Right lung (tissue), 5 donors: Measurements from ENCODE around the gene ZNF282. TPM values are rescaled to one million over a fixed set of nuclear protein-coding genes. Genes with fewer than 3 reads are reported as not detected.
"Not testable (repeated sequence)": the region's sequence is repeated elsewhere in the genome, so short reads cannot be mapped to it uniquely, and the experiment has no call there.

Experiments
- DNase-seq, 2 donors: peaks; one replicate each; pipeline ENCODE4 v3.0.0-alpha.2; 2013
- polyA plus RNA-seq, 5 donors: library from polyadenylated mRNA; unstranded; fragments of 120-200 nt; gene quantifications; one replicate each; pipeline versions ENCODE4 v1.2.1 to v1.2.3, GENCODE V29; 2013; ENCODE audit warnings: inconsistent platforms in 1 of 5, low replicate concordance in 1 of 5; ENCODE audit not compliant: insufficient read length in 5 of 5, insufficient read depth in 1 of 5

Gene ZNF282
- polyA plus RNA-seq, 5 donors, result 20.7 to 28.5 (median 25.3) TPM

GRCh38 chr7:149223761-149224160 lies 28.4 kb downstream of the ZNF282 start:
- no peak for DNase-seq

- no peak for DNase-seq
Measured at GRCh38 chr7:149224352-149224751, 29.0 kb downstream of the ZNF282 start.

- DNase-seq, result no peak
Measured at GRCh38 chr7:149225106-149225505, 29.8 kb downstream of the ZNF282 start.

- no peak for DNase-seq
Measured at GRCh38 chr7:149225656-149226055, 30.3 kb downstream of the ZNF282 start.

GRCh38 chr7:149226366-149226765 lies 31.0 kb downstream of the ZNF282 start:
- DNase-seq, result not testable (repeated sequence)

GRCh38 chr7:149226840-149227494 lies 31.6 kb downstream of the ZNF282 start:
- no peak for DNase-seq

GRCh38 chr7:149228831-149229471 lies 33.6 kb downstream of the ZNF282 start:
- no peak for DNase-seq

- no peak for DNase-seq
Measured at GRCh38 chr7:149229526-149229925, 34.2 kb downstream of the ZNF282 start.

- no peak for DNase-seq
Measured at GRCh38 chr7:149232362-149232761, 37.0 kb downstream of the ZNF282 start.

- not testable (repeated sequence) for DNase-seq
Measured at GRCh38 chr7:149233655-149234204, 38.4 kb downstream of the ZNF282 start.

- no peak for DNase-seq
Measured at GRCh38 chr7:149237502-149237901, 42.2 kb downstream of the ZNF282 start.

GRCh38 chr7:149238051-149238450 lies 42.7 kb downstream of the ZNF282 start:
- DNase-seq, result no peak

- peak; percentile 78 for DNase-seq
Measured at GRCh38 chr7:149239345-149240143, 44.2 kb downstream of the ZNF282 start, which contains the start of gene ZNF212. Gene ZNF212, plus strand, starts transcription at chr7:149239651. Its CDS starts 128 bp downstream, at chr7:149239779.

- no peak for DNase-seq
Measured at GRCh38 chr7:149240637-149241036, 45.3 kb downstream of the ZNF282 start.

GRCh38 chr7:149241696-149242095 lies 46.4 kb downstream of the ZNF282 start:
- DNase-seq, result no peak

GRCh38 chr7:149245244-149245643 lies 49.9 kb downstream of the ZNF282 start:
- no peak for DNase-seq

GRCh38 chr7:149245744-149246143 lies 50.4 kb downstream of the ZNF282 start:
- no peak for DNase-seq

- no peak for DNase-seq
Measured at GRCh38 chr7:149248777-149249176, 53.4 kb downstream of the ZNF282 start.

GRCh38 chr7:149250151-149250550 lies 54.8 kb downstream of the ZNF282 start:
- DNase-seq, result not testable (repeated sequence)

- DNase-seq, result not testable (repeated sequence)
Measured at GRCh38 chr7:149251518-149251917, 56.2 kb downstream of the ZNF282 start.

GRCh38 chr7:149252378-149252777 lies 57.0 kb downstream of the ZNF282 start:
- no peak for DNase-seq

GRCh38 chr7:149253665-149254064 lies 58.3 kb downstream of the ZNF282 start:
- DNase-seq, result no peak
